Measurements from ENCODE around the gene MRGPRX4.

DNA sequence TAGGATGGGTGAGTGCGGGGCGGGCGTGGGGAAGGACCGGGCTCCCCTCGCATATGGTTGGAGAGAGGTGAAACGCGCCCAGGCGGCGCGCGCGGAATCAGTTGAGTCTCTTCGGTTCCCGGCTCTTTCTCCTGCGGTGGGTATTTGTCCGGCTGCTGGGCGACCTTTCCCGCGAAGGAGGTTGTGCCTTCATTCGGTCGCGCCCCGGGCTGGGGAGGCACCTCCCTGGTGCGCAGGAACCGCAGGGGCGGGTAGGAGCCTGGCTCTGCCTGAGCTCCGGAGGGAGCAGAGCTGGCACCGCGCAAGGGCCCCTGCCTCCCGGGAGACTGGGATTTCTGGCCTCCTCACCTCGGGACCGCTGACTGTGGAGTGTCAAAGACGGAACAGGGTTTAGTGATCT, 36.4 kb downstream of the MRGPRX4 start:
- TF ChIP-seq CTCF (IDR thresholded peaks at IDR 0.05; ENCODE audit: insufficient read depth, low read depth, low read length), result no peak
- TF ChIP-seq EZH2 (IDR thresholded peaks at IDR 0.05; ENCODE audit: insufficient read depth, low read length), result no peak

All from astrocyte (in vitro differentiated cells and primary cell).